Astrocyte (in vitro differentiated cells and primary cell): Measurements from ENCODE around the gene OPRD1. TPM values are rescaled to one million over a fixed set of nuclear protein-coding genes. Genes with fewer than 3 reads are reported as not detected.

ENCODE experiments used
- DNase-seq: peaks from one replicate; pipeline ENCODE4 v3.0.0-alpha.2; 2010; ENCODE audit warnings: low read depth
- FAIRE-seq: peaks from 2 replicates; lab custom pipeline; 2011; peaks lifted over from hg19 to GRCh38; lab: Jason Lieb, UNC
- H2AFZ ChIP-seq: 2 replicates; pipeline ENCODE4 v1.6.0; 2012; ENCODE audit warnings: low read depth, low read length, inconsistent platforms
- H3K27ac ChIP-seq: 2 replicates; pipeline ENCODE4 v1.5.1; 2011; ENCODE audit warnings: low read depth, low read length, inconsistent platforms
- H3K27me3 ChIP-seq: 2 replicates; pipeline ENCODE4 v1.6.0; 2011; ENCODE audit warnings: low read length, inconsistent platforms; ENCODE audit not compliant: insufficient read depth
- H3K36me3 ChIP-seq: 2 replicates; pipeline ENCODE4 v1.5.1; 2011; ENCODE audit warnings: low read length, inconsistent platforms; ENCODE audit not compliant: insufficient read depth
- H3K4me1 ChIP-seq: 2 replicates; pipeline ENCODE4 v1.5.1; 2011; ENCODE audit warnings: low read length, inconsistent platforms; ENCODE audit not compliant: insufficient read depth
- H3K4me2 ChIP-seq: 2 replicates; pipeline ENCODE4 v1.6.0; 2012; ENCODE audit warnings: low read length, inconsistent platforms
- H3K4me3 ChIP-seq: 2 replicates; pipeline ENCODE4 v1.5.1; 2011; ENCODE audit warnings: low read depth, mild to moderate bottlenecking, low read length, inconsistent platforms; ENCODE audit not compliant: insufficient read depth
- H3K79me2 ChIP-seq: 2 replicates; pipeline ENCODE4 v1.6.0; 2012; ENCODE audit warnings: mild to moderate bottlenecking, low read length, inconsistent platforms; ENCODE audit not compliant: insufficient read depth
- H3K9ac ChIP-seq: 2 replicates; pipeline ENCODE4 v1.6.0; 2012; ENCODE audit warnings: mild to moderate bottlenecking, low read length, inconsistent platforms
- H3K9me3 ChIP-seq: 2 replicates; pipeline ENCODE4 v1.5.1; 2012; ENCODE audit warnings: low read depth, mild to moderate bottlenecking, low read length, inconsistent platforms; ENCODE audit not compliant: insufficient read depth
- H4K20me1 ChIP-seq: 2 replicates; pipeline ENCODE4 v1.6.0; 2012; ENCODE audit warnings: low read length, inconsistent platforms; ENCODE audit not compliant: insufficient read depth
- H3K27ac Mint-ChIP-seq: one replicate; pipeline ENCODE4 v1.8.0; 2021; ENCODE audit warnings: mild to moderate bottlenecking, mixed read lengths; ENCODE audit not compliant: unreplicated experiment
- H3K27me3 Mint-ChIP-seq: one replicate; pipeline ENCODE4 v1.8.0; 2021; ENCODE audit warnings: low read depth, mixed read lengths; ENCODE audit not compliant: unreplicated experiment
- H3K36me3 Mint-ChIP-seq: one replicate; pipeline ENCODE4 v1.8.0; 2021; ENCODE audit warnings: low read depth, mixed read lengths; ENCODE audit not compliant: unreplicated experiment
- H3K4me1 Mint-ChIP-seq: one replicate; pipeline ENCODE4 v1.8.0; 2021; ENCODE audit warnings: low read depth, mixed read lengths; ENCODE audit not compliant: unreplicated experiment
- H3K4me3 Mint-ChIP-seq: one replicate; pipeline ENCODE4 v1.8.0; 2021; ENCODE audit warnings: mild to moderate bottlenecking, moderate library complexity, mixed read lengths; ENCODE audit not compliant: unreplicated experiment
- H3K9me3 Mint-ChIP-seq: one replicate; pipeline ENCODE4 v1.8.0; 2021; ENCODE audit warnings: mild to moderate bottlenecking, mixed read lengths; ENCODE audit not compliant: unreplicated experiment
- CTCF ChIP-seq: IDR thresholded peaks from 2 replicates; pipeline ENCODE4 v1.5.1; 2011; ENCODE audit warnings: low read depth, mild to moderate bottlenecking, inconsistent platforms, low read length, moderate library complexity; ENCODE audit not compliant: insufficient read depth
- EZH2 ChIP-seq: IDR thresholded peaks from 2 replicates; pipeline ENCODE4 v1.6.1; 2012; ENCODE audit warnings: mild to moderate bottlenecking, low read length, inconsistent platforms; ENCODE audit not compliant: insufficient read depth
- total RNA-seq: library from RNA; stranded (reverse); gene quantifications from 2 replicates; pipeline ENCODE4 v1.2.1, GENCODE V29; 2021

OPRD1 gene
- total RNA-seq, 1 donor from 2014 or later: 1.2 TPM

- Histone ChIP-seq H3K27ac (no peak overlapping the region), H3K79me2 (no peaks in the 10 kb centered on the region)
Observed at GRCh38 chr1:28917757-28918118, 105.8 kb downstream of the OPRD1 start.

More at GRCh38 chr1:28917757-28918118, 105.8 kb downstream of the OPRD1 start:
- Histone ChIP-seq H2AFZ (no peak overlapping the region), H3K9me3 (no peaks in the 10 kb centered on the region), H3K9ac (no peak overlapping the region), H3K4me2 (no peak overlapping the region), H3K27me3 (no peaks in the 10 kb centered on the region), H3K36me3 (no peaks in the 10 kb centered on the region), H3K4me1 (peaks cover 7% of the 10 kb centered on the region), H4K20me1 (peaks cover 8% of the 10 kb centered on the region), H3K4me3 (no peak overlapping the region)
- Mint-ChIP-seq H3K4me1 (no peaks in the 10 kb centered on the region), H3K4me3 (no peak overlapping the region), H3K27me3 (no peaks in the 10 kb centered on the region), H3K27ac (no peak overlapping the region), H3K9me3 (no peaks in the 10 kb centered on the region), H3K36me3 (peaks cover 2% of the 10 kb centered on the region)
- no peak for FAIRE-seq
- DNase-seq: no peak
- TF ChIP-seq CTCF (no peak), EZH2 (no peak)

Other genes starting within 250 kb of the OPRD1 start
- 1.2 and 2.1 TPM in 2 replicates for gene RAB42, start 219.9 kb upstream of the OPRD1 start, total RNA-seq
- gene TAF12, start 169.1 kb upstream of the OPRD1 start, total RNA-seq: 25.9 and 26.8 TPM in 2 replicates
- gene RNU11, start 163.6 kb upstream of the OPRD1 start, total RNA-seq: not detected in 2 replicates
- gene GMEB1, start 143.4 kb upstream of the OPRD1 start, total RNA-seq: 11.9 and 12.6 TPM in 2 replicates
- 91.3 and 97.5 TPM in 2 replicates for gene YTHDF2, start 75.2 kb upstream of the OPRD1 start, total RNA-seq
- gene EPB41, start 102.4 kb downstream of the OPRD1 start, total RNA-seq: 13.9 and 14.2 TPM in 2 replicates